SK-N-SH (cell line): Measurements from ENCODE around the gene DLX4. TPM values are rescaled to one million over a fixed set of nuclear protein-coding genes. Genes with fewer than 3 reads are reported as not detected.

ENCODE experiments used
- CTCF ChIA-PET: fragments of 300-600, 350-600 bp; formaldehyde crosslinking; extraction: SDS; loops from one replicate; lab custom pipeline; 2021; lab: Yijun Ruan, JAX
- POLR2A ChIA-PET: fragments of 350-600 bp; sonication (Branson Sonifier 250); formaldehyde crosslinking; extraction: SDS; loops from one replicate; lab custom pipeline; 2020; ENCODE audit warnings: antibody characterized with exemption, inconsistent platforms; lab: Yijun Ruan, JAX
- DNase-seq: peaks from one replicate; pipeline ENCODE4 v3.0.0; 2012
- H2AFZ ChIP-seq: fragments of 200-600 bp; sonication (generic); 2 replicates; pipeline ENCODE4 v1.8.1; 2016; ENCODE audit warnings: antibody characterized with exemption, mild to moderate bottlenecking, low read depth
- H3F3A ChIP-seq: fragments of 200-600 bp; sonication (generic); replicated peaks from 2 replicates; pipeline ENCODE3; 2016; ENCODE audit warnings: antibody characterized with exemption, mild to moderate bottlenecking; ENCODE audit not compliant: insufficient read depth
- H3K27ac ChIP-seq, 2 experiments: fragments of 200-500 bp in 1 of 2; fragments of 200-600 bp in 1 of 2; sonication (Bioruptor generic) in 1 of 2; sonication (generic), shearing (Covaris generic) in 1 of 2; 2 replicates each; pipeline versions ENCODE4 v1.5.1 to v1.6.1; 2014 to 2016; ENCODE audit warnings: low read depth in 2 of 2, inconsistent platforms in 1 of 2, low read length in 1 of 2, mild to moderate bottlenecking in 1 of 2, mixed read lengths in 1 of 2
- H3K27me3 ChIP-seq: fragments of 200-600 bp; sonication (generic), shearing (Covaris generic); 2 replicates; pipeline ENCODE4 v1.6.1; 2016; ENCODE audit warnings: mixed run types; ENCODE audit not compliant: insufficient read depth
- H3K36me3 ChIP-seq, 2 experiments: fragments of 200-500 bp in 1 of 2; fragments of 200-600 bp in 1 of 2; sonication (Bioruptor generic) in 1 of 2; sonication (generic) in 1 of 2; replicated peaks in 1 of 2; 2 replicates each; pipeline versions ENCODE3 to v1.5.1; 2014 to 2016; ENCODE audit warnings: low read length in 1 of 2, mild to moderate bottlenecking in 1 of 2; ENCODE audit not compliant: insufficient read depth in 2 of 2, control insufficient read depth in 1 of 2
- H3K4me1 ChIP-seq, 2 experiments: fragments of 200-500 bp in 1 of 2; fragments of 200-600 bp in 1 of 2; sonication (Bioruptor generic) in 1 of 2; sonication (generic), shearing (Covaris generic) in 1 of 2; 2 replicates each; pipeline versions ENCODE4 v1.5.1 to v1.6.1; 2014 to 2016; ENCODE audit warnings: low read depth in 1 of 2, low read length in 1 of 2, mixed run types in 1 of 2; ENCODE audit not compliant: insufficient read depth in 2 of 2, control insufficient read depth in 1 of 2
- H3K4me2 ChIP-seq: fragments of 200-600 bp; sonication (generic), shearing (Covaris generic); 2 replicates; pipeline ENCODE4 v1.6.1; 2017; ENCODE audit warnings: mixed run types
- H3K4me3 ChIP-seq, 2 experiments: fragments of 200-500 bp in 1 of 2; fragments of 200-600 bp in 1 of 2; sonication (Bioruptor generic) in 1 of 2; sonication (generic), shearing (Covaris generic) in 1 of 2; 2 replicates each; pipeline versions ENCODE4 v1.5.1 to v1.8.1; 2014 to 2016; ENCODE audit warnings: low read depth in 2 of 2, inconsistent platforms in 1 of 2, low read length in 1 of 2, mild to moderate bottlenecking in 1 of 2, mixed read lengths in 1 of 2, moderate library complexity in 1 of 2
- H3K79me2 ChIP-seq: fragments of 200-600 bp; sonication (generic); 2 replicates; pipeline ENCODE4 v1.8.1; 2017; ENCODE audit warnings: mild to moderate bottlenecking; ENCODE audit not compliant: insufficient read depth
- H3K9ac ChIP-seq: fragments of 200-600 bp; sonication (generic); 2 replicates; pipeline ENCODE4 v1.6.1; 2017; ENCODE audit warnings: mixed run types
- H3K9me2 ChIP-seq: fragments of 200-600 bp; sonication (generic); 2 replicates; pipeline ENCODE4 v1.6.1; 2017; ENCODE audit warnings: mixed run types
- H3K9me3 ChIP-seq: fragments of 200-600 bp; sonication (generic); 2 replicates; pipeline ENCODE4 v1.6.1; 2017; ENCODE audit warnings: mixed run types, mild to moderate bottlenecking, moderate library complexity
- H4K20me1 ChIP-seq: fragments of 200-600 bp; sonication (generic); 2 replicates; pipeline ENCODE4 v1.6.1; 2017; ENCODE audit warnings: mild to moderate bottlenecking, mixed run types; ENCODE audit not compliant: insufficient read depth
- EP300 ChIP-seq, 2 experiments: IDR thresholded peaks; 2 replicates each; pipeline versions ENCODE4 v1.4.0 to v1.6.1; 2012; ENCODE audit warnings: borderline replicate concordance in 1 of 2, low read depth in 1 of 2, low read length in 1 of 2
- FOSL2 ChIP-seq: IDR thresholded peaks from 2 replicates; pipeline ENCODE4 v1.4.0; 2012; ENCODE audit warnings: low read depth, mild to moderate bottlenecking, moderate library complexity, borderline replicate concordance
- GABPA ChIP-seq: IDR thresholded peaks from 2 replicates; pipeline ENCODE4 v1.4.0; 2012; ENCODE audit warnings: low read depth, mild to moderate bottlenecking
- JUND ChIP-seq: IDR thresholded peaks from 2 replicates; pipeline ENCODE4 v1.4.0; 2012
- RAD21 ChIP-seq: IDR thresholded peaks from 2 replicates; pipeline ENCODE4 v1.6.1; 2012; ENCODE audit warnings: mild to moderate bottlenecking, low read length
- RFX5 ChIP-seq: IDR thresholded peaks from 2 replicates; pipeline ENCODE4 v1.6.1; 2012; ENCODE audit warnings: mild to moderate bottlenecking, improper control_type of control experiment, low read length
- SMC3 ChIP-seq: IDR thresholded peaks from 2 replicates; pipeline ENCODE4 v1.6.1; 2012; ENCODE audit warnings: low read depth, low read length, improper control_type of control experiment
- YY1 ChIP-seq: IDR thresholded peaks from 2 replicates; pipeline ENCODE4 v1.4.0; 2012; ENCODE audit warnings: low read depth, mild to moderate bottlenecking
- WGBS: methylation state at CpG from one replicate; pipeline ENCODE4 v1.1.6; 2017; ENCODE audit warnings: low lambda C conversion rate; 5-methylcytosine and 5-hydroxymethylcytosine counted together
- polyA plus RNA-seq, 3 experiments: library from polyadenylated mRNA; depleted of rRNA; stranded (reverse); fragments of >200 nt; gene quantifications; 2 replicates each; pipeline ENCODE4 v1.2.3, GENCODE V29; 2012

DLX4 gene
- polyA plus RNA-seq, 1 of the 3 experiments (the other 2 are of a cell fraction), result 0.10 TPM

- no peaks in the 10 kb centered on the region for H3K4me1 ChIP-seq
- ChIA-PET CTCF (interaction anchor here (1.1 to 55.0 kb wide), 3 partner anchors 46 to 86 kb away, joined by 4 to 1225 read pairs (median 8); partner anchors contain the start of gene DLX3), POLR2A (no interaction called here)
- DNase-seq, result no peak
- peaks cover 85% of the 10 kb centered on the region for H3K27me3 ChIP-seq
- no peak overlapping the region for H2AFZ ChIP-seq
- H3K27ac ChIP-seq, result no peak overlapping the region
- H3K36me3 ChIP-seq, result no peaks in the 10 kb centered on the region
- H4K20me1 ChIP-seq, result no peaks in the 10 kb centered on the region
- no peaks in the 10 kb centered on the region for H3K9me2 ChIP-seq
- H3K4me2 ChIP-seq, result no peak overlapping the region
- H3K79me2 ChIP-seq, result no peaks in the 10 kb centered on the region
- H3K9ac ChIP-seq, result no peak overlapping the region
- H3F3A ChIP-seq, result no peaks in the 10 kb centered on the region
- no peaks in the 10 kb centered on the region for H3K9me3 ChIP-seq
- no peak for TF ChIP-seq YY1
- TF ChIP-seq, all 33 proteins: peak for 0
- 48% methylated on average over 5 of the region's 11 CpGs for WGBS
- H3K4me3 ChIP-seq, result no peak overlapping the region
Measured at GRCh38 chr17:49946964-49947584, 21.9 kb upstream of the DLX4 start.

- POLR2A ChIA-PET, result no interaction called here
- WGBS, result 22% methylated on average over 2 of the region's 2 CpGs
- DNase-seq, result no peak
- TF ChIP-seq FOSL2, result no peak
- TF ChIP-seq EP300 (IDR thresholded peaks at IDR 0.05; ENCODE audit: borderline replicate concordance in 1 of 2, low read depth in 1 of 2, low read length in 1 of 2), result no peak
- no peak for TF ChIP-seq RAD21
- TF ChIP-seq JUND, result no peak
- Histone ChIP-seq H3K9me3 (no peaks in the 10 kb centered on the region), H3K9me2 (no peaks in the 10 kb centered on the region), H3K4me2 (no peak overlapping the region), H3K9ac (no peak overlapping the region), H4K20me1 (peaks cover 6% of the 10 kb centered on the region; the same call in 1 of the 2 replicates), H3K79me2 (no peaks in the 10 kb centered on the region), H3K27me3 (peaks cover 82% of the 10 kb centered on the region), H3F3A (no peaks in the 10 kb centered on the region), H3K27ac (no peak overlapping the region), H3K4me1 (no peaks in the 10 kb centered on the region), H3K4me3 (no peak overlapping the region), H2AFZ (no peak overlapping the region), H3K36me3 (no peaks in the 10 kb centered on the region)
- CTCF ChIA-PET, result interaction anchor here (1.4 to 55.0 kb wide), 6 partner anchors 14 to 85 kb away, joined by 3 to 1225 read pairs (median 46); partner anchors contain the start of gene DLX3
Measured at GRCh38 chr17:49949634-49950033, 19.4 kb upstream of the DLX4 start.

- TF ChIP-seq SMC3 (no peak), RFX5 (no peak), YY1 (no peak), GABPA (no peak)
- POLR2A ChIA-PET, result no interaction called here
- peak; percentile 36 for DNase-seq
Measured at GRCh38 chr17:49951362-49952082, 17.5 kb upstream of the DLX4 start.

More at GRCh38 chr17:49951362-49952082, 17.5 kb upstream of the DLX4 start:
- no peaks in the 10 kb centered on the region for H3K4me1 ChIP-seq
- peaks cover 6% of the 10 kb centered on the region; the same call in 1 of the 2 replicates for H4K20me1 ChIP-seq
- H3K9me3 ChIP-seq, result no peaks in the 10 kb centered on the region
- no peak overlapping the region for H3K27ac ChIP-seq
- H3K9me2 ChIP-seq, result no peaks in the 10 kb centered on the region
- no peak overlapping the region for H3K9ac ChIP-seq
- no peak overlapping the region for H3K4me3 ChIP-seq
- no peaks in the 10 kb centered on the region for H3F3A ChIP-seq
- no peaks in the 10 kb centered on the region for H3K79me2 ChIP-seq
- H3K36me3 ChIP-seq, result no peaks in the 10 kb centered on the region
- CTCF ChIA-PET, result interaction anchor here (0.7 to 55.0 kb wide), 28 partner anchors 11 to 539 kb away, joined by 3 to 1225 read pairs (median 16); partner anchors contain the start of genes DLX3 and DLX4
- 24% methylated on average over 12 of the region's 14 CpGs for WGBS
- no peak overlapping the region for H2AFZ ChIP-seq
- H3K4me2 ChIP-seq, result no peak overlapping the region
- peaks cover 80% of the 10 kb centered on the region for H3K27me3 ChIP-seq
